GM21737 (cell line): ENCODE measurements around the gene EFNA5.

Experiments
- ATAC-seq: cut with Tn5 transposase; IDR thresholded peaks from one replicate; pipeline ENCODE4 v1.9.1; 2021; ENCODE audit warnings: mild to moderate bottlenecking, moderate library complexity; ENCODE audit not compliant: unreplicated experiment

EFNA5 gene

DNA sequence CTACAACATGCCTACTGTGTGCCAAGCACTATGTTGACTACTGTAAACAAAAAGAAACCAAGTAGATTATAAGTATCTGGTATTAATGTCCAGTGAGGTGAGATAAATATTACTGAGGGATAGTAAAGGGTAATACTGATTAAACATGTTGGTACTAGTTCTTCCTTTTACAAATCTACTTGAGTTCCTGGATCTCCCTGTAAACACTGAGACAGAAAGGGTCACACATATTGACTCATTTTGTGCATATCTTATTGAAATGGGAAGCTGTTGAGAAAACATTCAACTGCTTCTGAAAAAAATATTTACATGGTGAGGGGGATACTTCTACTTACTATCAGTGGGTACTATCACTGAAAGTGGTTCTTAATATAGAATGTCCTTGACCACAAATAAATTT, 24.3 kb downstream of the EFNA5 start:
- ATAC-seq = no peak

DNA sequence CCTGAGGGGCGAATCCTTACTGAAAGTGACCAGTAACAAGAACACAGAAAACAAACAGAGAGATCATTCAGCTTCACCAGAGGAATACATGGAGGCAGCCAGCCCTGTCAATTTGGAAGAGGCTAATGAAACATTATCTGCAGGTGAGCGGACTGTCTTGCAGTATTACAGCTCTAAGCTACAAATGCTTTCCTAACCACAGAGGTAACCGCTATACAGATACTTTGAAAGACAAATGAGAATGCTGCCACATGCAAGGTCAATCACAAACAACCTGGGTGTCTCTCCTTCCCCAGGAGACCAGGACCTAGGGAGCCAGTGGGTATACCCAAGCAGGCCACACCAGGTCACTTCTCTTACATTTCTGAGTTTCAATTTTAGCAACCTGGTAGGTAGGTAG, 30.2 kb downstream of the EFNA5 start:
- ATAC-seq = no peak

- ATAC-seq = no peak
Observed at GRCh38 chr5:107639990-107640389, 30.7 kb downstream of the EFNA5 start.

DNA sequence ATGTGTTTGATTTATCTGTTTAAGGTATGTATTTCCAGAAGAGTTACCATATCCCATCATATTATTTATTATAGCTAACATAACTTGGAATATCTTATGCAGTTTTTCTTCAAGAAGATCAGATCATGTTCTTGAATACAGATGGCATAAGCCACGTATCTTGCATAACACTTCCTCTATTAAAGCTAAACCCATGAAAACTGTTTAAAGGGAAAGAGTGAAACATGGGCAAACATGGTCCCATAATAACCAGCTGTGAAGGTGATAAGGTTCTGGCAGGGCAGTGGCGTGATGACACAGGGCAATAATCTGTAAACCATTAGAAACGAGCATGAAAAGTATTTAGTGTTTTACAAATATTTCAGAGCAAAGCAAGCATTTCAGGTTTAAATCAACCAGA, 34.2 kb downstream of the EFNA5 start:
- no peak for ATAC-seq

GRCh38 chr5:107636068-107636467, 34.7 kb downstream of the EFNA5 start:
- no peak for ATAC-seq

DNA sequence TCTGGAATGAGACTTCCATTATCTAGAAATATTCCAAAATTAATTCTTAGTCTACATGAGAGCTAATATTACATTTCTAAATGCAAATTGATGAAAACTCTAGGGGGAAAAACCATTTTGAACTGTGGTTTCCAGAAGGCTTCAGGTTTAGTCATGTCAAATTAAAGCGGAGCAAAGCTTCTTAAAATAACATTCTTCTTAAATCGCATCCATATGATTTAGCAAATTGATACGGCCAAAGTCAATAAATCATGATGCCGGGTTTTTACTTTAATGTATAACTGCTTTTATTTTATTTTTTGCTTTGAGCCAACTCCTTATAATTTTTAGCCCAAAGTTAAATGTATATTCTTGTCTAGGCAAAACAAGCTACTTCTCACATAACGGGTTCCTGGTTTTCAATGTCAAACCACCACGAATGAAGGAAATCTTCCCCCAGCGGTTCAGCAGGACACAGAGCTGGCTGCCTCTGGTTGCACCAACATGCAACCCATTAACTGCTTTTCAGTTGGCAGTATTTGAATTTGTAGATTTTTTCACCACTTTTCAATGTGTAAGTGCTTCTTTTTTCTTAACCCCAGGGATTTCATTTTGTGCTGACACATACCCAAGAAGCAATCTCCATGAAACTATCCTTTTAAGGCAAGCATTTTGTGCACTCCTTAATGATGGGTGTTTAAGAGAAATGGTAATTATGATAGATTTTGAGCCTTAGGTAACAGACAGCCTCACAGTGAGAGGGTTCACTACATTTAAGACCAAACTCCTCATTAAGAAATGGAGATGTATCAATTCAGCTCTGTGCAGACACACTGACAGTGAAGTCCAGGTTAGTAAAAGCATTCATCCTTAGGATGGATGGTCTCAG, 35.5 kb downstream of the EFNA5 start:
- no peak for ATAC-seq

GRCh38 chr5:107633171-107633901, 37.4 kb downstream of the EFNA5 start:
- ATAC-seq = no peak

DNA sequence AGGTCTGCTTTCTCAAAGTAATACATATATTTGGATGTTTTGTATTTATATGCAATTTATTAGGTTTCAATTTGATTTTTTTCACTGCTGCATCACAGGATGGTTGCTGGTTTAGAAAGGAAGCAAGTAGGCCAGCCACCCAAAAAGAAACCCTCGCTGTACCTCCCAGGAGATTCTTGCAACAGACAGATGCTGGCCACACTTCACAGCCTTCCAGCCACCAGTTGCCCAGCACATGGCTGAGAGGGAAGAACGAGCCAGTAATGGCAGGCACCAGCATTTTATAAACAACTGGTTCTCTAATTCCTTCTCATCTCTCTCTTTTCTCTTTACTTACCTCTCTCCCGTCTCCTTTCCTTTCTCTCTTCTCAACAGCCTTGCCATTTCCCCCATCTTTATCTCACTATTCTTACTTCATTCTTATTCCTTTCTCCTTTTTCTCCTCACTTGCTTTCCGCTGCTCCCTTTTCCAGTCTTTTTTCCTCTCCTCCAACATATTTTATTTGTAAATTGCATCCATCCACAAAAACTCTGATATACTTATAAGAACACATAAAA, 38.9 kb downstream of the EFNA5 start:
- ATAC-seq = no peak

GRCh38 chr5:107630184-107630583, 40.6 kb downstream of the EFNA5 start:
- no peak for ATAC-seq

- no peak for ATAC-seq
Observed at GRCh38 chr5:107624235-107624634, 46.5 kb downstream of the EFNA5 start.

DNA sequence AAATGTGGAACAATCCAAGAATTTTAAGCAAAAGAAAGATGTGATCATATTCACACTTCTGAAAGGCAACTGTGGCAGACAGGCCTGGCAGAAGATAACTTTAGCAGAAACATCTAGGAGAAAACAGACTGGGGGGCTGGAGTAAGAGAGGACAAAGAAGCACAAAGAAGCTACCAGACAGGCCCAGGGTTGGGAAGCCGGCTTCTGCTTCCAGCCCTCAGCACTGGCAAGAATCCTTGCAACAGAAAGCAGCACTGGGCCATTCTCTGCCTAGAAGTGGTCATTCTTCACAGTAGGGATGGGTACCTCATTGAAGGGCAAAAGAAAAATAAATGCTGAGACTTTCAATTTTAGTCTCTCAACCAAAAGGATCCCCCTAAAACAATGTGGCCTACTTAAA, 49.6 kb downstream of the EFNA5 start:
- no peak for ATAC-seq

- no peak for ATAC-seq
Observed at GRCh38 chr5:107619781-107620180, 51.0 kb downstream of the EFNA5 start.

- ATAC-seq = no peak
Observed at GRCh38 chr5:107618242-107618641, 52.5 kb downstream of the EFNA5 start.

- ATAC-seq = no peak
Observed at GRCh38 chr5:107617052-107617451, 53.7 kb downstream of the EFNA5 start.

DNA sequence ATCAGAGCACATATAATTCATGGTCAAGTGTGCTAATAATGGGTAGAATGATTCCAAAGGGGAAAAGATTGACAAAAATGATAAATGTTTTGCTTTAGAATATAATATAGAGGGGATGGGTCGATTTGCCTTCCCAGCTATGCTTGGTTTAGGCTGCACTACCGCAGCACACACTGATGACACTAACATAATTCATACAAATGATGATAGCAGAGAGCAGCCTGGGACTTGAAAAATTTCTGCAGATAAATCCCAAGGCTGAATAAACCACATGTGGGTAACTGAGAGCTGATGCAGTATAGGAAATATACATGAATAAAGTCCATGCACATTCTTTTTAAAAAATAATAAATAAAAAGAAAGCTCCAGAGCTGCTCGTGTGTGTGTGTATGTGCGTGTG, 54.5 kb downstream of the EFNA5 start:
- ATAC-seq = no peak

DNA sequence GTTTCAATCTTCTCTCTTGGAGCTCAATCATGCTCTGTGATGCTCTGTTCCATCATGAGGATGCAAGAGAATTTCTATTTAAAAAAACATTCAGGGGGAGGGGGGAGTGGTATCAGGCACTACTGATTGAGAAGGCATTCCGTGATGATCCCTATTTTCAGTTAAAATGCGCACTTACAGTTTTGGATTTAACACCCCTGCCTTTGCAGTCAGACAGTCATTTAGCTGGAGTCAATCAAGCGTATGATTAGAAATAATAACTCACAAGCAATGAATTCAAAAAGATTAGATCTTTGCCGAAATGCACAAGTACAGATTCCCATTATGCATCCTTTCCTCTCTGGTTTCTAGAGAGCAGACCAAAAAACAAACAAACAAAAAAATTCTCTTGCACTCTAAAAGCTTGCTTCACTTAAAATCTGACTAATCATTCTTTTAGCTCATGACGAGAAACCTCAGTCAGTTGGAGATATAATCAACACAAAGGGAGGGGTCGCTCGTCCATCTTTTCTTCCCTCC, 55.4 kb downstream of the EFNA5 start:
- ATAC-seq = no peak

GRCh38 chr5:107612541-107612940, 58.2 kb downstream of the EFNA5 start:
- ATAC-seq = no peak

DNA sequence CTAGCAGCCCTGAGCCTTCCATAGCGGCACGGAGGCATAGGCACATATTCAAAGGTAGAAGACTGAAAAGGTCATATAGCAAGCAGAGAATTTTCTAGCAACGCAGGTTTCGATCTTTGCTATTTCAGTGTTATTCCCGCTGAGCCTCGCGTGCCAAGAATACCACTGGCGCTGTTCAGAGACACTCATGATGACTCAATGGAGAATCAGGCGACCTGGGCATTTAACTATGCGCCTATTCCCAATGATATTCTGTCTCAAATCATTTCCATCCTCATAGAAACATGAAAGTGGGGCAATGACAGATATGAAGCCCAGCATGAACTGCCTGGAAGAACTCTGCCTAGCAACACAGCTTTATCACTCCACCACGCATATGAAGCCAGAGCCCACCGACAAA, 59.9 kb downstream of the EFNA5 start:
- no peak for ATAC-seq

DNA sequence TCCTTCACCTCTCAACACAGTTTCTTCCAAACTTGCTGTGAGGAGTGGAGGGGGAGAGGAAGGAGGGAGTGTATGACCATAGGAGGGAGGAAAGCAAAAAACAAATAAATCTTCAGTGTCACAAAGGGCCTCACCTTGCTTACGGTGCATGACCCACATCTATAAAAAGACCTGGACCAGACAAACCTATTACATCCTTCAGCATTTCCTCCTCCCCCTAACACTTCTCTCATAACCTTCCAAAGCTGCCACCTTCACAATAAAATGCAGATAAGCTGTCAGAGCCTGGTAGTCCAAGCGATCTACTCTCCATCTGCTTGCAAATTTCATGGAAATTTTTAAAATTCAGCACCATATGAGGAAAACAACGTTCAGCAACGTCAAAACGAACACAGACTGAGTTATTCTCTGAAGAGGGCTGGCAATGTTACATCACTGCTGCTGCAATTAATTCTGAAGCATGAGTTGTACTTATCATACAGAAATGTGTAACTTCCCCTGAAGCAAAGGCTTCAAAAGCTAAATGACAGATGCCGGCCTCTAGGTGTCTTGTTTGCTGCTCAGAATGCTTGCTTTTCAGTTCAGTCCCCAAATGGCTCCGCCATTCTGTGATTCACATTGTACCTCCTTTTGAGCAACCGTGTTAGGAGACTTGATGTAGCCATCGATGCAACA, 62.9 kb downstream of the EFNA5 start:
- no peak for ATAC-seq

DNA sequence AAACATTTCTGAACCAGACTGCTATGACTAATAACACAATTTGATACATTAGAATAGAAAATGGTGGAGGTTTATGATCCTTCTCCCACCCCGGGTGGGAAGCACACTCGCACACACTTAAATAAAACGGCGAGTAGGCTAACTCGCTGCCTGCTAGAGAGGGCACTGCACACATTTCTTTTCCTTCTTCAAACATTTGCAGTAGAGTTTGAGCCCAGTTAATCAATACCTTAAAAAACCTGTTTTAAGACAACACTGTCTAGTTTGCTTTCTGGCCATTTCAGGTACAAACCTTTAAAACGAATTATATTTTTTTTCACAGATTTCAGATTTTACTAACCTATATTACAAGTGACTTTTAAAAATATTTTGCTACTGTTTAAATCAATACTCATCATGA, 63.5 kb downstream of the EFNA5 start:
- ATAC-seq = no peak

- no peak for ATAC-seq
Observed at GRCh38 chr5:107605596-107606125, 65.1 kb downstream of the EFNA5 start.
